Measurements from ENCODE around the gene KRT26. TPM values are rescaled to one million over a fixed set of nuclear protein-coding genes. Genes with fewer than 3 reads are reported as not detected.

Gene KRT26
- total and polyA plus RNA-seq, 8 donors: not detected

DNA sequence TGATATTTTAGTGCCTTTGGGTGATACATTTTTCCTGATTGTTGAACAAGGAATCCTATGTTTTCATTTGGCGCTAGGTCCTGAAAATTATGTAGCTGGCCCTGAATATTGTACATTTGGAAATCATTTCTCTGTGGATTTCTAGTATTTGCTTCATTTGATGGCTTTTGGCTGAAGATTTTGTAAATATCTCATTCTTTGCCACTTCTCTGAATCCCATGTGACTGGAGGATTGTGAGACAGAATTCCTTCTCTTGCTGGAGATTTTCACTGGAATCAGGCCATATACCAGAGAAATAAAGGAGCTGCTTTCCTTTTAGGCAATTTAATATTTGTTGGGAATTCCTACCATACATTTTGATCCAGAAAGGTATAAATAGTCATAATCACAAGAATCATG lies 19.1 kb upstream of the KRT26 start:
- Histone ChIP-seq H3K36me3 (no peaks in the 10 kb centered on the region), H3K4me3 (no peak overlapping the region), H3K4me1 (no peaks in the 10 kb centered on the region), H3K27ac (no peak overlapping the region), H3K27me3 (peaks cover 0 to 16% of the 10 kb centered on the region in 2 donors), H3K9me3 (no peaks in the 10 kb centered on the region)
- TF ChIP-seq, protein P1, sequence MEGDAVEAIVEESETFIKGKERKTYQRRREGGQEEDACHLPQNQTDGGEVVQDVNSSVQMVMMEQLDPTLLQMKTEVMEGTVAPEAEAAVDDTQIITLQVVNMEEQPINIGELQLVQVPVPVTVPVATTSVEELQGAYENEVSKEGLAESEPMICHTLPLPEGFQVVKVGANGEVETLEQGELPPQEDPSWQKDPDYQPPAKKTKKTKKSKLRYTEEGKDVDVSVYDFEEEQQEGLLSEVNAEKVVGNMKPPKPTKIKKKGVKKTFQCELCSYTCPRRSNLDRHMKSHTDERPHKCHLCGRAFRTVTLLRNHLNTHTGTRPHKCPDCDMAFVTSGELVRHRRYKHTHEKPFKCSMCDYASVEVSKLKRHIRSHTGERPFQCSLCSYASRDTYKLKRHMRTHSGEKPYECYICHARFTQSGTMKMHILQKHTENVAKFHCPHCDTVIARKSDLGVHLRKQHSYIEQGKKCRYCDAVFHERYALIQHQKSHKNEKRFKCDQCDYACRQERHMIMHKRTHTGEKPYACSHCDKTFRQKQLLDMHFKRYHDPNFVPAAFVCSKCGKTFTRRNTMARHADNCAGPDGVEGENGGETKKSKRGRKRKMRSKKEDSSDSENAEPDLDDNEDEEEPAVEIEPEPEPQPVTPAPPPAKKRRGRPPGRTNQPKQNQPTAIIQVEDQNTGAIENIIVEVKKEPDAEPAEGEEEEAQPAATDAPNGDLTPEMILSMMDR (IDR thresholded peaks at IDR 0.05): no peak
- ATAC-seq (no peak), DNase-seq (peak in 2 of 4 donors; percentile 52 to 59)
- intact Hi-C loops (cut with DNase I): loop anchor here in 1 of 2 donors (5.0 kb wide), 1 partner anchor 174 kb away; no protein-coding TSS in a partner anchor

DNA sequence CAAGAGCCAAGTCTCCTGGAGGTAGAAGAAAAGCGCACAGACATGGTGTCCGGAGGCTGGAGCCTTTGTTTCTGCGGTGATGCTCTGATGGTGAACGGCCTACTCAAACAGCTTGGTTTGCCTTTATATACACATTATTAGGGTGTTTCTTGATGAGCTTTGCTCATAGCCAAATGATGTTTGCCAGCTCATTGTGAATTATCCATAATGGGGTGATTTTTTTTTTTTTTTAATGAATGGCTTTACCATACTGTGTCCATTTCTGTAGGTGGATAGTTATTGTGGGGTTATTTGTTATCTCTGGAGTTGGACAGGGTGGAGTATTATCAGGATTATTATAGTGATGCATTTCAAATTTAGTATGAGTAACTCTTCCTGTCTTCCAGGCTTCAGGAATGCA lies 10.4 kb upstream of the KRT26 start, which contains the start of gene KRT27:
TSS of gene KRT27 (minus strand) at position 101 of the 400 bp plus-strand sequence. CDS start at position 44, 57 bp downstream.
- H3K4me1 ChIP-seq: no peaks in the 10 kb centered on the region
- no peak within 1 kb of the TSS for H3K27ac ChIP-seq
- intact Hi-C loops (cut with DNase I): no loop called here
- H3K9me3 ChIP-seq: no peaks in the 10 kb centered on the region
- ATAC-seq: no peak
- DNase-seq: no peak
- H3K27me3 ChIP-seq: peaks cover 12 to 33% of the 10 kb centered on the region in 2 donors
- H3K4me3 ChIP-seq: no peak within 1 kb of the TSS
- no peaks in the 10 kb centered on the region for H3K36me3 ChIP-seq
- TF ChIP-seq, protein P1 (IDR thresholded peaks at IDR 0.05): no peak

DNA sequence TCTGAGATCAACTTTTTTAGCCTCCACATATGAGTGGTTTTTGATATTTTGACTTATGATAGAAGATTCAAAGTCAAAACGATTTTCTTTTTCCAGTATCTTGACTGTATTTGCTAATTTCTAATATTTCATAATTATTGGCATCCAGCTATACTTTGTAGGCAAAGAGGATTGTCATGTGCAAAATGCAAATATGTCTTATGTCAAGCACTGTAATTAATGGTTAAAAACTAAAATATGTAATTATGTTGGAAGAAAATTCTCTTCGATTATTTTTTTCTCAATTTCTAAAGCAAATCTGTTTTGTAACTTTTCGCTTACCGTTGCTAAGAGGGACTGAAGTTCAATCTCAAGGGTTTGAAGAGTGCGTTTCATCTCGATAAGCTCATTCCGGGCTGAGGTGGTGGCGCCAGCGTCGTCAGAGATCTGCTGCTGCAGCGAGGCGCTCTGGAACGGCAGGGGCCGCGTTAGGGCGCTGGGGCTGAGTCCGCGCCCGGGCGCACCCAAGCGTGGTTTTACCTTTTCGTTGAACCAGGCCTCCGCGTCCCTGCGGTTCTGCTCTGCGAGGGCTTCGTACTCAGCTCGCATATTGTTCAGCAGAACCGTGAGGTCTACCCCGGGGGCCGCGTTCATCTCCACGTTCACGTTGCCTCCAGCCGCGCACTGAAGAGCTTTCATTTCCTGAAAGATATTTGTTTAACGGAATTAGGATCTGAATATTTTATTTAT lies 7.3 kb upstream of the KRT26 start:
- Histone ChIP-seq H3K36me3 (no peaks in the 10 kb centered on the region), H3K9me3 (no peaks in the 10 kb centered on the region), H3K27ac (peak overlapping the region; percentile 19 to 44), H3K4me3 (peak overlapping the region; percentile 9 to 23), H3K27me3 (peaks cover 19 to 43% of the 10 kb centered on the region in 2 donors), H3K4me1 (no peaks in the 10 kb centered on the region)
- intact Hi-C loops (cut with DNase I): no loop called here
- ATAC-seq (peak; percentile 96), DNase-seq (peak; percentile 18 to 87 (median 70))
- TF ChIP-seq, protein P1 (IDR thresholded peaks at IDR 0.05): no peak

DNA sequence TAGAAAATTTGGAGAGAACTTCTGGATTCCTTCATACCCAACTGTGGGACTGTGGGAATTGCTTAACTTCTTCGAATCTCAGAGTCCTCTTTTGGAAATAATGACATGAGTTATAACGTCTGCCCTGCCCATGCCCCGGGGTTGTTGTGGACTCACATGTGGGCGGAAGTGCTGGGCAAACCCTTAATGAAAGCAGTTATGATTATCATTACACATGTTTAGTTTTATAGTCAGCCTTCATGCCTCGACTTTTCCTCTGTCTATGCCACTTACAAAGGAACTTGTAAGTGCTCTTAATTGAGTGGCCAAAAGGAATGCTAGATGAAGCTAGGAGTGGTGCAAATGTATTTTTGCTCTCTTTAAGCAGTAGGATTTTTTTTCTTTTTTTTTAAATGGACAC lies 6.5 kb upstream of the KRT26 start:
- peaks cover 19 to 46% of the 10 kb centered on the region in 2 donors for H3K27me3 ChIP-seq
- no peak overlapping the region for H3K4me3 ChIP-seq
- H3K27ac ChIP-seq: peak overlapping the region in 1 of 2 donors; percentile 44
- DNase-seq (no peak), ATAC-seq (peak; percentile 79)
- TF ChIP-seq, protein P1 (IDR thresholded peaks at IDR 0.05): no peak
- H3K4me1 ChIP-seq: no peaks in the 10 kb centered on the region
- H3K9me3 ChIP-seq: no peaks in the 10 kb centered on the region
- intact Hi-C loops (cut with DNase I): no loop called here
- no peaks in the 10 kb centered on the region for H3K36me3 ChIP-seq

DNA sequence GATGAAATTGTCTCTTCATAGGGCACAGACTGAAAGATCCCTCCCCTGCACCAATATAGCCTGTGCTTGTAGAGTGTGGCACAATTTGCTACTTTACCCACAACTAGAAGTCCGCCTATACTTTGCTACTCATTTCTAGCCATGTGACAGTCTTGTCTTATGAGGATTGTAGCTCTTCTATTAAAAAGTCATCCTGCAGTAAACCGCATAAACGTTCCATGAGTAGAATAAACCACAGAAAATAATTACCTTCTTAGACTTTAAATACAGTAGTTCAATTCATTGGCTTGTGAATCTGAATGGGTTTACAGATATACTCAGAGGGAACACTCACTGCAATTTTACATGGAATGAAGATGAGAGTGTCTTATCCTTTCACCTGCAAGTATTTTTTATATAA lies 6.0 kb upstream of the KRT26 start:
- Histone ChIP-seq H3K27ac (peak overlapping the region in 1 of 2 donors; percentile 44), H3K9me3 (no peaks in the 10 kb centered on the region), H3K4me3 (no peak overlapping the region), H3K27me3 (peaks cover 19 to 46% of the 10 kb centered on the region in 2 donors), H3K4me1 (no peaks in the 10 kb centered on the region), H3K36me3 (no peaks in the 10 kb centered on the region)
- intact Hi-C loops (cut with DNase I): no loop called here
- no peak for ATAC-seq
- TF ChIP-seq, protein P1 (IDR thresholded peaks at IDR 0.05): no peak
- DNase-seq: no peak

All from left lung (tissue), 10 donors.